NCI-H1417 treated with DMSO at 0.1 percent for 48 hours (cell line): Measurements from ENCODE around the gene ACTG1.

ENCODE experiments used
- DNase-seq: peaks from one replicate; lab custom pipeline; 2025; lab: John Stamatoyannopoulos, UW

The ACTG1 gene

DNA sequence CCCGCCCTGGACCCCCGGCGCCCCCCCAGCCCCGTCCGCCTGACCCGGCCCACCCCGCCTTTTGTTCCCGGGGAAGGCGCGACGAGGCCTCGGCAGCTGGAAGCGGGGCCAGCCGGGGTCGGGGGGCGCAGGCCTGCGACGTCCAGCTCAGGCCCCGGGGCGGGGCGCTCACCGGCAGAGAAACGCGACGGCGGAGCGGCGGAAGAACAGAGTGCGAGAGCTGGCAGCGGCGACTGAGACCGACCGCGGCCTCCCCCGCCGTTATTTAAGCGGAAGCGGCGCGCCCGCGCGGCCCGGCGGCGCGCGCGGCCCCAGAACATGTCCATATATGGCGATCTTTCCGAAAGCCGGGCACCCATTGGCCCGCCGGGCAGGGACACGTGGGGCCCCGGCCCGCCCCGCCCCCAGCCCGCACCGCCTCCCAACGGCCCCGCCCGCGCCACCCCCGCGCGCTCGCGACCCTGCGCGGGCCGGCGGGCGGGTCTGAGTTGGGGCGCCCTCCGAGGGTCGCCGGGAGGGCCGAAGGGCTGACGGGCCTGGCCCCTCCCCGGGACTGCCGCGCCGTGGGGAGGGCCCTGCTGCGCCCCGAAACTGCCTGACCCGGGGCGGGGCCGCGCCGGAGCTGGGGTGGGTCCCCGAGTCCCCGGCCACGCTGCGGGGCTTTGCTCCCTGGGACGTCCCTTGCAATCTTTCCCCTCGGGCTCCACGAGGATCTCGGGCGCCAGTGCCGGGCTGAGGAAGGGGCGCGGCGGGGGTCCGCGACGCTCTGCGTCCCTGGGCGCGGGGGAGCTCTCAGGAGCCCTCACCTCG lies at the start of gene ACTG1:
Gene ACTG1, minus strand, starts transcription at position 238 of the 810 bp plus-strand sequence. CDS start 445 bp downstream, outside the sequence.
- DNase-seq, result peak; percentile 82

DNA sequence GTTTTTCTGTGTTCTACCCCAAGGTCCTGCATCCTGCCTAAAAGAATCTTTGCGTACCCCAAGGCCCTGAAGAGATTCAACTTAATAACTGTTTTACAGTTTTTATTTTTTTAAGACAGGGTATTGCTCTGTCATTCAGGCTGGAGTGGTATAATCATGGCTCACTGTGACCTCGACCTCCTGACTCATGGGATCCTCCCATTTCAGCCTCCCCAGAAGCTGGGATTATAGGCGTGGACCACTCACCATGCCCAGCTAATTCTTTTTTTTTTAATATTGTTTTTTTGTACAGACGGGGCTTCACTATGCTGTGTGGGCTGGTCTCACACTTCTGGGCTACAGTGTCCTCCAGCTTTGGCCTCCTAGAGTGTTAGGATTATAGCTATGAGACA lies 48.9 kb upstream of the ACTG1 start:
- no peak for DNase-seq

DNA sequence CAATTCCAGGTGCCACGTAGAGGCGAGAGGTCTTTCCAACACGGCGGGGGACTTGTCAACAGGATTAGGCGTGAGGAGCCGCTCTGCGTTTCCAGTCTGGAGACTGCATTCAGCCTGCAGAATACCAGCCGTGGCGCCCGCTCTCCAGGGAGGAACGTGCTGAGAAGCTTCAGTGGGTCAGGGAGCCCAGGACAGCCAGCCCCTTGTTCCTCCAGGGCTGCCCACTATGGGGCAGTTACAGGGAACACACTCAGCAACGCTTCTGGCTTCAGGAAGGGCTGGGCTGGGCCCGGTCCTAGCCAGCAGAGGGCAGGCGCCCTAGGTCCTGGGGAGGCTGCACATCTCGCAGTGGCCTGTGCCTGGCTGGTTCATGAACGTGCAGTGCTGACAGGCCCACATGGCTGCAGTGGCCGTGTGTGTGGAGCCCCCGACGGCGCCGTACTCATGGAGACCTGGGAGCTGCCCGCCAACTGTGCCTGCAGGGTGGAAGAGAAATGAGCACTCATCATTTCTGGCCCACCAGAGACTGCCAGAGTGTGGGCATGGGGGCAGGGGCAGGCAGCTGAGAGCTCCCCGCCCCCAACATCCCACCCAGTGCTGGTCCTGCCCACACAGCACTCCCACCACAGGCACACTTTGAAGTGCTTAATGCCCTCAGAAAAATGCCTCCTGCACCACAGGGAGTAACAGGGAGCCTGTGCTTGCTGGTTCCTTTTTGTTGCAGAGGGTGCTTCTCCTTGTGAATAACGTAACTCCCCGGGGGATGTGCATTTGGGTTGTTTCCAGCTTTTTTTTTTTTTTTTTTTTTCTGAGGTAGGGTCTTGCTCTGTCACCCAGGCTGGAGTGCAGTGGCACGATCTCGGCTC lies 46.6 kb upstream of the ACTG1 start:
- no peak for DNase-seq

DNA sequence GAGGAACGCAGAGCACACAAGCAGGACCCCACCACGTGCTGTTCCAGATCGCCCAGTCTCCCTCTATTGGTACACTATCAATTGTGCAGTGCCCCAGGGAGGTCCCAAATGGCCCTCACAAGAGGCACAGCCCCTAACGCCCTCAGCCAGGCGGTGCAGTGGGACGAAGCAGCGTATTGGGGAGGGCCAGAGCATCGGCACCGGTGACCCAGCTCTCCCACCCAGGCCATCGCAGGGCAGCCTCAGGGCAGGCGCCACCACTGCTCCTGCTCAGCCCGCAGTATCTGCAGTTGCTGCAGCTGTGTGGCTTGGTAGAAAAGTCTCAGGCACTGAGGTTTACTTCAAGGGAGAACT lies 45.5 kb upstream of the ACTG1 start:
- no peak for DNase-seq

- DNase-seq, result no peak
Measured at GRCh38 chr17:81557276-81558114, 44.9 kb upstream of the ACTG1 start.

GRCh38 chr17:81556863-81557262 lies 44.3 kb upstream of the ACTG1 start:
- DNase-seq, result no peak

GRCh38 chr17:81556175-81556691 lies 43.6 kb upstream of the ACTG1 start:
- DNase-seq, result no peak

- no peak for DNase-seq
Measured at GRCh38 chr17:81553616-81554181, 41.1 kb upstream of the ACTG1 start.

GRCh38 chr17:81553018-81553615 lies 40.5 kb upstream of the ACTG1 start:
- DNase-seq, result peak; percentile 60

GRCh38 chr17:81552244-81553017 lies 39.8 kb upstream of the ACTG1 start, which contains the start of gene FAAP100:
Gene FAAP100, minus strand, starts transcription at chr17:81552353. Its CDS starts 23 bp downstream, at chr17:81552330.
- no peak for DNase-seq

DNA sequence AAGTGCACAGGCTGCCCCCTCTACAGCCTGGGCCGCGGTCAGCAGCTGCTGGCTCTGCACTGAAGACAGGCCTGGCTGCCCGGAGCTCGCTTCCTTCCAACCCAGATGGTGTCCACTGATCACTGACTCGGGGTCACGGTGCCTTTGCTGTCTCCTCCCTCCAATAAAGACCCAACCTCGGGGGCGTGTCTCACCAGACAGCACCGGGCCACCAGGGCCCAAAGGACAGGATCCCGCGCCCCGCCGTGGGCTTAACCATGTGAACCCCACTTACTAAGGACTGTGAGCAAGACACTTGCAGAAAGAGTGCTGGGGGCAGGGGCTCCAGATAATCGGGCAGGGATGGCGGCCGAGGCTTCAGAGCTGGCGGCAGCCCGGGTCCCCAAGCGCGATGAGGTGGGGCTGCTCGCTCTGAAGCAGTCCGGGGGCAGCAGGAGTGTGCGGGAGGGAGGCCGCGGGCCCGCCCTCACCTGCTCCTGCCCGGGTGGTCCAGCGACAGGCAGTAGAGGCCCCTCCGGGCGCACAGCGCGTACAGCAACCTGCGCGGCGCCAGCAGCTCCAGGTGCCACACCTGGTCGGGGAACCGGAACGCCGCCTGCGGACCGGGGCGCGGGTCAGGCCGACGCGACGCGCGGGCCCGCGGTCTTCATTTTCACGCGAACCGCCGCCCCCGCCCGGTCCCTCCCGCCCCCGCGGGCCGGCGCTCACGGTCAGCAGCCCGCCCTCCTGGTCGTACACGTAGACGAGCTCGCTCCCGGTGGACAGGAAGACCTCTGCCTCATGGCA lies 39.1 kb upstream of the ACTG1 start:
- no peak for DNase-seq

GRCh38 chr17:81550830-81551457 lies 38.3 kb upstream of the ACTG1 start:
- DNase-seq, result no peak

GRCh38 chr17:81550285-81550684 lies 37.7 kb upstream of the ACTG1 start:
- DNase-seq, result no peak

GRCh38 chr17:81549826-81550225 lies 37.2 kb upstream of the ACTG1 start:
- DNase-seq, result no peak

DNA sequence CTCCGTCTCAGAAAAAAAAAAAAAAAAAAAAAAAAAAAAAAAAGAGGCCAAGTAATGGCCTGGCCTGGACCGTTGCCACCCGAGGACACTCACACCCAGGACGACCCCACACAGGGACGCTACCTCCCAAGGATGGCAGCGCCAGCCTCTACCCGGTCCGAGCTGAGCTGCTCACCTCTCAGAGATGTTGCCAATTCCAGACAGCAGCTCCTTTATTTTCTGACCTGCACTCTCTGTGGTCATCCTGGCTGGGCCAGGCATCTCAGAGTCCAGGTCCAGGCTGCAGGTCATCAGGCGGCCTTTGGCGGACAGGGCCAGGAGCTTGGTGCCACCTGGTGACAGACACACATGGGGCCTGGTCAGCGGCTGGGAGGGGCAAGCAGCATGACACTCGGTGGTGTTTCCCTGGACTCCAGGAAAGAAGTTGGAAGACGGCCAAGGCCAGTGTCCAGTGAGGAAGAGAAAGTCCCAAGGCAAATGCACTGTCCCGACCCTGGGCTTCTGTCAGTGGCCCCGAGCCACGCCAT lies 36.5 kb upstream of the ACTG1 start:
- DNase-seq, result no peak

- no peak for DNase-seq
Measured at GRCh38 chr17:81547614-81547982, 35.0 kb upstream of the ACTG1 start.

GRCh38 chr17:81546906-81547613 lies 34.5 kb upstream of the ACTG1 start:
- DNase-seq, result no peak
